Tibial nerve (tissue), 4 donors: Measurements from ENCODE around the gene ACOT6. TPM values are rescaled to one million over a fixed set of nuclear protein-coding genes. Genes with fewer than 3 reads are reported as not detected.
"Not testable (repeated sequence)": the region's sequence is repeated elsewhere in the genome, so short reads cannot be mapped to it uniquely, and the experiment has no call there.

Experiments
- DNase-seq, 2 donors: peaks; one replicate each; pipeline ENCODE4 v3.0.0-alpha.2; 2019; ENCODE audit warnings: low spot score in 2 of 2
- H3K27ac ChIP-seq, 4 donors: fragments of 200-600 bp; sonication (generic) in 3 of 4; one replicate each; pipeline ENCODE4 v1.5.1; 2017 to 2019; ENCODE audit warnings: mild to moderate bottlenecking in 1 of 4
- H3K27me3 ChIP-seq, 2 donors: fragments of 200-600 bp; sonication (generic) in 1 of 2; one replicate each; pipeline versions ENCODE4 v1.5.1 to v1.6.0; 2017 to 2019
- H3K36me3 ChIP-seq, 3 donors: fragments of 200-600 bp; sonication (generic); one replicate each; pipeline ENCODE4 v1.5.1; 2018 to 2019
- H3K4me1 ChIP-seq, 4 donors: fragments of 200-600 bp; sonication (generic) in 3 of 4; one replicate each; pipeline ENCODE4 v1.5.1; 2017 to 2019
- H3K4me3 ChIP-seq, 4 donors: fragments of 200-600 bp; sonication (generic) in 3 of 4; one replicate each; pipeline ENCODE4 v1.5.1; 2017 to 2019; ENCODE audit warnings: mild to moderate bottlenecking in 1 of 4, moderate library complexity in 1 of 4
- H3K9me3 ChIP-seq, 4 donors: fragments of 200-600 bp; sonication (generic) in 3 of 4; one replicate each; pipeline ENCODE4 v1.5.1; 2017 to 2019
- CTCF ChIP-seq, 5 experiments: fragments of 200-600 bp in 3 of 5; fragments of 450-650 bp in 2 of 5; sonication (generic) in 3 of 5; IDR thresholded peaks; one replicate each; pipeline ENCODE4 v1.5.1; 2016 to 2019; ENCODE audit warnings: antibody characterized with exemption in 5 of 5, mild to moderate bottlenecking in 3 of 5, moderate library complexity in 2 of 5
- EP300 ChIP-seq, 2 donors: sonication (generic); formaldehyde crosslinking; IDR thresholded peaks; one replicate each; pipeline ENCODE4 v1.6.1; 2017; ENCODE audit warnings: antibody characterized with exemption in 2 of 2, mild to moderate bottlenecking in 1 of 2
- POLR2A ChIP-seq, 2 donors: fragments of 450-650 bp; IDR thresholded peaks; one replicate each; pipeline ENCODE4 v1.6.1; 2017; ENCODE audit warnings: antibody characterized with exemption in 2 of 2, mild to moderate bottlenecking in 2 of 2, moderate library complexity in 2 of 2
- WGBS, 2 donors: methylation state at CpG; one replicate each; pipeline ENCODE4 v1.1.5; 2018; 5-methylcytosine and 5-hydroxymethylcytosine counted together
- total RNA-seq, 4 donors: library from RNA; depleted of rRNA; stranded (reverse); fragments of >200 nt; gene quantifications; one replicate each; pipeline ENCODE4 v1.1.0, GENCODE V29; 2016

Gene ACOT6
- total RNA-seq, 4 donors from 2014 or later = 0.39 TPM; not detected in 3

- WGBS, 2 donors = 1 to 3% methylated on average over 17 to 31 of the region's 83 CpGs
- peak; percentile 46 to 56 for DNase-seq
Measured at GRCh38 chr14:73569185-73569958, 42.9 kb upstream of the ACOT6 start, which contains the start of gene ACOT2. Gene ACOT2 (plus strand): TSS chr14:73569213. CDS start chr14:73569241, 28 bp downstream.

GRCh38 chr14:73570913-73571312 lies 41.4 kb upstream of the ACOT6 start:
- H3K4me1 ChIP-seq = peaks cover 0 to 24% (median 17%) of the 10 kb centered on the region in 4 donors
- H3K36me3 ChIP-seq, H3K9me3 ChIP-seq, H3K4me3 ChIP-seq, H3K27me3 ChIP-seq: not testable (repeated sequence)
- 33 to 55% methylated on average over 5 to 8 of the region's 8 CpGs for WGBS, 2 donors
- peak; percentile 18 to 43 for DNase-seq
- H3K27ac ChIP-seq = peak overlapping the region in 1 of 4 donors; percentile 93
- peak; percentile 29 to 49 (median 48) for TF ChIP-seq CTCF (IDR thresholded peaks at IDR 0.05)

More at GRCh38 chr14:73569185-73569958, 42.9 kb upstream of the ACOT6 start, which contains the start of gene ACOT2:
- Histone ChIP-seq H3K4me3 (peak within 1 kb of the TSS; percentile 45 to 73 (median 64)), H3K4me1 (peaks cover 0 to 24% (median 17%) of the 10 kb centered on the region in 4 donors), H3K27ac (peak within 1 kb of the TSS; percentile 76 to 93 (median 86))
- not testable (repeated sequence) for H3K36me3 ChIP-seq, H3K27me3 ChIP-seq, H3K9me3 ChIP-seq
- peak in 1 of 2 donors; percentile 63 for TF ChIP-seq EP300 (IDR thresholded peaks at IDR 0.05)
- TF ChIP-seq CTCF (IDR thresholded peaks at IDR 0.05) = peak in 2 of 5 experiments; percentile 19 to 37
- peak; percentile 39 to 41 for TF ChIP-seq POLR2A (IDR thresholded peaks at IDR 0.05)

- not testable (repeated sequence) for H3K4me3 ChIP-seq
Measured at GRCh38 chr14:73573034-73573433, 39.3 kb upstream of the ACOT6 start.

GRCh38 chr14:73573740-73574139 lies 38.6 kb upstream of the ACOT6 start:
- H3K36me3 ChIP-seq, H3K9me3 ChIP-seq, H3K27ac ChIP-seq, H3K27me3 ChIP-seq, H3K4me1 ChIP-seq, DNase-seq, H3K4me3 ChIP-seq: not testable (repeated sequence)
- WGBS, 2 donors = 91 to 96% methylated on average over 4 of the region's 4 CpGs

More at GRCh38 chr14:73573034-73573433, 39.3 kb upstream of the ACOT6 start:
- H3K9me3 ChIP-seq, H3K27me3 ChIP-seq, DNase-seq, H3K27ac ChIP-seq, H3K36me3 ChIP-seq: not testable (repeated sequence)
- peaks cover 0 to 15% (median 9%) of the 10 kb centered on the region in 4 donors for H3K4me1 ChIP-seq
- 57% methylated on average over 5 of the region's 5 CpGs for WGBS, 2 donors

GRCh38 chr14:73574251-73574650 lies 38.1 kb upstream of the ACOT6 start:
- H3K36me3 ChIP-seq, H3K9me3 ChIP-seq, H3K4me3 ChIP-seq, H3K4me1 ChIP-seq, DNase-seq, H3K27ac ChIP-seq, H3K27me3 ChIP-seq: not testable (repeated sequence)
- WGBS, 2 donors = 92 to 95% methylated on average over 7 of the region's 7 CpGs

- no peak overlapping the region for H3K27ac ChIP-seq
- H3K4me3 ChIP-seq = no peak overlapping the region
- no peak for DNase-seq
- H3K27me3 ChIP-seq = no peaks in the 10 kb centered on the region
- H3K9me3 ChIP-seq = no peaks in the 10 kb centered on the region
- no peak for TF ChIP-seq POLR2A (IDR thresholded peaks at IDR 0.05)
- TF ChIP-seq EP300 (IDR thresholded peaks at IDR 0.05) = no peak
- no peak for TF ChIP-seq CTCF (IDR thresholded peaks at IDR 0.05)
- H3K36me3 ChIP-seq = peaks cover 0 to 10% (median 0%) of the 10 kb centered on the region in 3 donors
- WGBS, 2 donors = 82 to 93% methylated on average over 3 of the region's 3 CpGs
- H3K4me1 ChIP-seq = no peaks in the 10 kb centered on the region
Measured at GRCh38 chr14:73576391-73576790, 35.9 kb upstream of the ACOT6 start.

- 100% methylated on average over 2 of the region's 2 CpGs; no CpG with 5 or more reads in 1 of the 2 donors for WGBS, 2 donors
- H3K4me3 ChIP-seq, DNase-seq: not testable (repeated sequence)
Measured at GRCh38 chr14:73577214-73577613, 35.1 kb upstream of the ACOT6 start.

GRCh38 chr14:73582102-73582979 lies 30.0 kb upstream of the ACOT6 start:
- H3K36me3 ChIP-seq, H3K4me3 ChIP-seq, H3K27me3 ChIP-seq, H3K9me3 ChIP-seq, H3K27ac ChIP-seq, DNase-seq, H3K4me1 ChIP-seq: not testable (repeated sequence)
- WGBS, 2 donors = 82 to 85% methylated on average over 10 of the region's 11 CpGs

More at GRCh38 chr14:73577214-73577613, 35.1 kb upstream of the ACOT6 start:
- H3K9me3 ChIP-seq, H3K36me3 ChIP-seq, H3K27me3 ChIP-seq, H3K27ac ChIP-seq, H3K4me1 ChIP-seq: not testable (repeated sequence)
